GM18502 (cell line): ENCODE measurements around the gene SEPTIN6.
"Not testable (repeated sequence)": the region's sequence is repeated elsewhere in the genome, so short reads cannot be mapped to it uniquely, and the experiment has no call there.

Experiments used
- ATAC-seq: cut with Tn5 transposase; IDR thresholded peaks from one replicate; pipeline ENCODE4 v1.9.1; 2021; ENCODE audit warnings: mild to moderate bottlenecking; ENCODE audit not compliant: unreplicated experiment, poor library complexity

Gene SEPTIN6

GRCh38 chrX:119692191-119693039 is 553 bp downstream of the SEPTIN6 start:
- ATAC-seq: peak; percentile 34

GRCh38 chrX:119690921-119691716 is 1.8 kb downstream of the SEPTIN6 start:
- ATAC-seq: no peak

DNA sequence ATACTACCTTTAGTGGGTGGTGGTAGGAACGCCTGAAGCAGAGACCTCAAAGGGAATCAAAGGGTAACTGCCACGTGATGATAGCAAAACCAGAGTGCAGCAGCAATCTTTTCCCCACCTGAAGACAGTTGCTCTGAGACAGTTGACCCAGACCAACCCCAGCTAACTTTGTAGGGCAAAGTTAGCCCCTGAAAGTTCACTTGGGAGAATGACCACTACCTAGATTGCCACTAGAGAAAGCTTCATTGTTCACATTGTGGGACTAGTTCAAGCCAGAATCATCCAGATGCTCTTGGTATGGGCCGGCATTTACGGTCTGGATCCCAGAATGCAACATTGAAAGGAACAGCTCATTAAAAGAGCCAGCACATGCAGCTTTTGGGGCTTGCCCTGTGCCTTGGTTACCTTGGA is 4.1 kb downstream of the SEPTIN6 start:
- no peak for ATAC-seq

DNA sequence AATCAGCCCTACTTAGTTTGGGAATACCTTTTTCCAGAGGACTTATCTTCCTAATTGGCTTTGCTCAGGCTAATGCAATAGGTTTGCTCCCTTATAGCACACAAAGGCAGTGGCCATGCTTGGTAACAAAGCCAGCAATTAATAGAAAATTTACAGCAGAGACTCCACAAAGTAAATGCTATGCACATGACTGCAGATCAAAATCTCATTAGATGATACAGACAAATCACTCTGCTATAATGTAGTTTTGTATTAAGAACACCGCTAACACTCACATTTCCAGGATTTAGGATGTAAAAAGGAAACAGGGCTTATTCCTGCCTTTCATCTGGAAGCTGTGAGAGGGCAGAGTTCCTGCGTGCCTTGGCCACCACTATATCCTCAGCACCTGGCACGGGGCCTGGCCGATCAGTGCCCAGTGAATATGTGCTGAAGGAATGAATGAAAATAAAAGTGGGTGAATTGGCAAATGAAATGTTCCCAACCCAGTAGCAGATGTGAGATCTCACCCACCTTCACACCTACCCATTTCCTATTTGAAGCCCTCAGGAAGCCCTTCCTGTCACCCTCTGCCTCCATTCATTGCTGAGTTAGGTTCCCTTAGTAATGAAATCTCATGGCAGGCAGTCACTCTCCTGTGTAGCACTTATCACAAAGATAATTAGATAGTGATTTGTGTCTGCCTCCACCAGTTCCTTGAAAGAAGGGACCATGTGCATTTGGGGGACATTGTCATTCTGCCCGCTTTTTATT is 5.1 kb downstream of the SEPTIN6 start:
- ATAC-seq: no peak

- ATAC-seq: peak; percentile 42
Observed at GRCh38 chrX:119686087-119686691, 6.8 kb downstream of the SEPTIN6 start.

DNA sequence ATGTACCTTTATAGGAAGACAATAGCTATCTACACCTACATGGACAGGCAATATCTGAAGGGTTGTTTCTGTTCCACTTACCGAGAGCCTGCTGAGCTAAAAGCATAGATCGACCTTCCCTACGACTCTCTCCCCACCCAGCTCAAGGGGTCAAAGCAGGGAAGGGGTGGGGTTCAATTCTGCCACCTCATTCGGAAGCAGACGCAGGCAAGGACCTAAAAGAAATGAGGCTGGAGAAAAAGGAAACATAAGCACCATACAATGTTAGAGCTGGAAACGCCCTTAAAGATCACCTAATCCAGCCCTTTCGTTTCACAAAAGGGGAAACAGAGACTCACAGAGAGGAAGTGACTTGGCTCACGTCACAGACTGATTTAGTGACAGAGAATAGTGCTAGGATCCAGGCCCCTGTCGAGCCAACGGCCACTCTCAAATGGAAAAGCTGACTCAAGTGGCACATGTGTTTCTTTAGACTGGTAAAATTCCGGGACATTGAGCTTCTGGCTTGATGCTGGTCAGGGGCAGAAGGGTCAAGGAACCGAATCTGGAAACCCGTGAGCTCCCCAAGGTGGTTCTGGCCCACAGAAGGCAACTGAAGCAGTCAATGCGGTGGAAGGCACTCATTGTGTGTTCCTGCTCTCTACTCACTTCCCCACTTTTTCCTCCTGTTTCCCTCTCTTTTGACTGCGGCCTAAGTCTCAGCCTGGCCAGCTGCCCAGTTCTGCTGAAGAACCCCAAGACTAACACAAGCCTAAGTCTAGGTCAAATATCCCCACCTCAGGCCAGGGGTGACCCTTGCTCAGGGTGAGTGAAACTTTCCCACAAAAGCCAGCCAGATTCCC is 7.5 kb downstream of the SEPTIN6 start:
- peak; percentile 56 for ATAC-seq

DNA sequence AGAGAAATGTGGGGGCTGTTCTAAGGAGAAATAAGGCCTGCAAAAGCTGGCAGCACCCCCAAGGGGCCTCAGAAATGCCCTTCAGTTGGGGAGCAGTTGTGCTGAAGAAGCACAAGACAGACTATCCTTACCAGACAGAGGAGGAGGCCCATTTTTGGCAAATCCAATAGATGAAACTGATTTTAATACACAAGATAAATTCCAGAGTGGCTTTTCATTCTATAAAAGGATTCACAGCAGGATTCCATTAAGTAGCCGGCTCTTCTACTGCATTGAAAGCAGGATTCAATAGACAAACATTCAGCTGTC is 8.1 kb downstream of the SEPTIN6 start:
- ATAC-seq: no peak

- not testable (repeated sequence) for ATAC-seq
Observed at GRCh38 chrX:119684312-119684711, 8.7 kb downstream of the SEPTIN6 start.

DNA sequence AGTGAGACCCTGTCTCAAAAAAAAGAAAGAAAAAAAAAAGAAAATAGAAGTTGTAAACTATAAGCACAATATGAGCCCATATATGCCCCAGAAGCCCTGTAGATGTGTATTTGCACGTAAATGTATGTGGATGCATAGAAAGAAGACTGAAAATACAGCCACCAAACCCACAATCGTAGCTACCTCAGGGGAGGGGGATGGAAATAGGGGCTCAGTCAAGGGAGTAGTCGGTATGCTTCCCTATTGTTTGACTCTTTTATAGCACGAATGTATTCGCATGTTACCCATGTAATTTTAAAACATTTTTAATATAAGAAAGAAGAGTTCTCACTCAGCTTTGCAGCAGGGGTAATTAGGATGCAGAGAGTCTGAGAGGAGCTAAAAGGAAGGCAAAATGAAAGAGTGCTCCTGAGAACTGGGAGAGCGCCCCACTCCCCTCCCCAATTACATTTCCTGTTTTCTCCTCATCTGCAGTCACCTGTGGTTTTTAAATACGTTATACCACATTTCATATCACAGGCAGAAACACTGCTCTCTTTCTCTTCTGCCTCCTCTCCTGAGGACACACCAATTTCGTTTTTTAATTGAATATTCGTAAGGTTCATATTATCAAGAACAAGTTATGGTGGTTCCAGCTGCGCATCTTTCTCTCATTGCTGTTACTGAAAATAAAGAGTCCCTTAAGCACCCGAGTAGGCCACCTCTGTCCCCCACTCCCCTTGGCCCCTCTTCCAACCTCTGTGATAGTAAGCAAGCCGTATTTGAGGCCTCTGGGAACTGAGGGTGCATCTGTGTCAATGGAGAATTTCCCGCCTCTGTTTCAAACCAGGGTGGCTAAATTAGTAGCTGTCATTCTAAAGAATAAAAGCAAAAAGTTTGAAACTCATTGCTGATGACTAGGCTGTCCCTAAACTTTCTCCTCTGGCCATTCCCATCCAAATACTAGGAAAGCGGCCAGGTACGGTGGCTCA is 10.7 kb downstream of the SEPTIN6 start:
- ATAC-seq: peak; percentile 38

DNA sequence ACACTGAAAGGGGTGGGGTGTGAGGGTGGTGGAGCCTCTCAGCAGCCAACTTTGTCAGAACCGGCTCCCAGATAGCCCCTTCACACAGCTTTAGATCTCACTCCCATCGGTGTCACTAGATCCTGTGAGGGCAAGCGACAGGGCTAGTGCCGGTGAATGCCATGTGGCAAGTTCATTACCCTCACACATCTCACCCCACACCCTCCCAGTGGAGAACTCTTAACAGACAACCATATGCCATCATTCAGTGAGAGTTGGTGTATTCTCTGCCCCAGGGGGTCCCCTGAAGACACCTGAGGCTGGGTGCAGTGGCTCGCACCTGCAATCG is 15.3 kb downstream of the SEPTIN6 start:
- ATAC-seq: no peak

GRCh38 chrX:119676949-119677653 is 15.9 kb downstream of the SEPTIN6 start:
- no peak for ATAC-seq

DNA sequence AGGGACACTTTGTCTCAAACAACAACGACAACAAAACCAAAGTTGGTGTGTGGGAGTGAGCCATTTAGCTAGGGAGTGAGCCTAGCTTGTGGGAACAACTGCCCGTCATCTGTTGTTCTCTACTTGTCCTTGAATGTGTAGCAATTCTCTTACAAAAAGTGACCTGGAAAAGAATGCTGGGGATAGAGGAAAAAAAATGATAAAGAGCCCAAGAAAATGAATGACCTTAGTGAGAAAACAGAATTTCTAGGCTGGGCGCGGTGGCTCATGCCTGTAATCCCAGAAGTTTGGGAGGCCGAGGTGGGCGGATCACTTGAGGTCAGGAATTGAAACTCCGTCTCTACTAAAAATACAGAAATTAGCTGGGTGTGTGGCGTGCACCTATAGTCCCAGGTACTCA is 19.6 kb downstream of the SEPTIN6 start:
- ATAC-seq: no peak

GRCh38 chrX:119672426-119672825 is 20.5 kb downstream of the SEPTIN6 start:
- no peak for ATAC-seq

GRCh38 chrX:119669424-119670037 is 23.4 kb downstream of the SEPTIN6 start:
- no peak for ATAC-seq

- ATAC-seq: no peak
Observed at GRCh38 chrX:119667111-119667878, 25.7 kb downstream of the SEPTIN6 start.

DNA sequence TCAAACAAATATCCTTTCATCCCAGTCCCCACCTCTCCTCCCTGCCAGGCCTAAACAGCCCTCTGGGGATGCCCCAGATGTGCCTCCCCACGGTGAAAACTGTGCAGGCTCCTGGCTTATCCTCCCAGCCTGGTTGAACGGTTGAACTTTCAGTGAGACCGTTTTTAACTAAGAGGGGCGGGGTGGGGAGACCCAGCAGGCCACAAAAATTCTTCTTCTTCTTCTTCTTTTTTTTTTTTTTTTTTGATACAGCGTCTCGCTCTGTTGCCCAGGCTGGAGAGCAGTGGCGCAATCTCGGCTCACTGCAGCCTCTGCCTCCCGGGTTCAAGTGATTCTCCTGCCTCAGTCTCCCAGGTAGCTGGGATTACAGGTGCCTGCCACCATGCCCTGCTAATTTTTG is 28.1 kb downstream of the SEPTIN6 start:
- ATAC-seq: not testable (repeated sequence)

- ATAC-seq: no peak
Observed at GRCh38 chrX:119661486-119661885, 31.5 kb downstream of the SEPTIN6 start.
